Ectodermal cell (in vitro differentiated cells): ENCODE data around the gene TIGAR.

ENCODE experiments used
- H3K27ac ChIP-seq: 2 replicates; pipeline ENCODE4 v1.7.0; 2013; ENCODE audit warnings: mild to moderate bottlenecking, low read depth, low read length; ENCODE audit not compliant: insufficient read depth, poor library complexity, severe bottlenecking
- H3K27me3 ChIP-seq: 2 replicates; pipeline ENCODE4 v1.7.0; 2013; ENCODE audit warnings: mild to moderate bottlenecking, low read length; ENCODE audit not compliant: insufficient read depth, control insufficient read depth, poor library complexity, severe bottlenecking
- H3K36me3 ChIP-seq: one replicate; pipeline ENCODE4 v1.7.0; 2013; ENCODE audit warnings: low read length; ENCODE audit not compliant: control insufficient read depth, insufficient read depth
- H3K4me1 ChIP-seq: one replicate; pipeline ENCODE4 v1.7.0; 2013; ENCODE audit warnings: low read length; ENCODE audit not compliant: control insufficient read depth, insufficient read depth
- H3K4me3 ChIP-seq: 2 replicates; pipeline ENCODE4 v1.7.0; 2013; ENCODE audit warnings: low read depth, low read length, control low read depth; ENCODE audit not compliant: insufficient read depth
- H3K9me3 ChIP-seq: 2 replicates; pipeline ENCODE4 v1.7.0; 2013; ENCODE audit warnings: mild to moderate bottlenecking, low read length, moderate library complexity; ENCODE audit not compliant: control insufficient read depth
- WGBS, 2 experiments: methylation state at CpG; one replicate each; pipeline ENCODE4 v1.1.7; 2013; ENCODE audit warnings: missing lambda C conversion rate in 2 of 2; 5-methylcytosine and 5-hydroxymethylcytosine counted together

TIGAR gene

GRCh38 chr12:4292341-4293073 lies 28.5 kb upstream of the TIGAR start:
- peaks cover 29% of the 10 kb centered on the region for H3K4me1 ChIP-seq
- 93 to 95% methylated on average over 16 of the region's 16 CpGs for WGBS, 2 experiments
- no peaks in the 10 kb centered on the region for H3K9me3 ChIP-seq
- no peak overlapping the region for H3K27ac ChIP-seq
- peaks cover 38% of the 10 kb centered on the region for H3K36me3 ChIP-seq
- no peaks in the 10 kb centered on the region for H3K27me3 ChIP-seq
- no peak overlapping the region for H3K4me3 ChIP-seq

GRCh38 chr12:4293299-4293965 lies 27.6 kb upstream of the TIGAR start:
- H3K27ac ChIP-seq = peak overlapping the region; percentile 76
- peaks cover 25% of the 10 kb centered on the region for H3K4me1 ChIP-seq
- H3K9me3 ChIP-seq = no peaks in the 10 kb centered on the region
- whole genome bisulfite sequencing, 2 experiments = 91 to 94% methylated on average over 14 of the region's 14 CpGs
- H3K4me3 ChIP-seq = no peak overlapping the region
- H3K36me3 ChIP-seq = peaks cover 37% of the 10 kb centered on the region
- H3K27me3 ChIP-seq = no peaks in the 10 kb centered on the region

- Histone ChIP-seq H3K27ac (peak overlapping the region; percentile 76), H3K4me1 (peaks cover 25% of the 10 kb centered on the region), H3K36me3 (peaks cover 34% of the 10 kb centered on the region), H3K4me3 (no peak overlapping the region), H3K9me3 (no peaks in the 10 kb centered on the region), H3K27me3 (no peaks in the 10 kb centered on the region)
- 55 to 56% methylated on average over 16 of the region's 16 CpGs for WGBS, 2 experiments
Measured at GRCh38 chr12:4293966-4294505, 27.0 kb upstream of the TIGAR start.

GRCh38 chr12:4296751-4297150 lies 24.3 kb upstream of the TIGAR start:
- Histone ChIP-seq H3K4me1 (peaks cover 19% of the 10 kb centered on the region), H3K27ac (no peak overlapping the region), H3K9me3 (no peaks in the 10 kb centered on the region), H3K27me3 (no peaks in the 10 kb centered on the region), H3K4me3 (no peak overlapping the region), H3K36me3 (peaks cover 27% of the 10 kb centered on the region)
- WGBS, 2 experiments = 94 to 97% methylated on average over 6 of the region's 6 CpGs

GRCh38 chr12:4297617-4298016 lies 23.4 kb upstream of the TIGAR start:
- H3K36me3 ChIP-seq = peaks cover 33% of the 10 kb centered on the region
- H3K9me3 ChIP-seq = no peaks in the 10 kb centered on the region
- no peak overlapping the region for H3K27ac ChIP-seq
- peaks cover 14% of the 10 kb centered on the region for H3K4me1 ChIP-seq
- no peak overlapping the region for H3K4me3 ChIP-seq
- H3K27me3 ChIP-seq = no peaks in the 10 kb centered on the region
- 92 to 93% methylated on average over 13 of the region's 13 CpGs for WGBS, 2 experiments

- 90 to 93% methylated on average over 5 of the region's 5 CpGs for WGBS, 2 experiments
- Histone ChIP-seq H3K36me3 (peaks cover 34% of the 10 kb centered on the region), H3K27me3 (no peaks in the 10 kb centered on the region), H3K9me3 (no peaks in the 10 kb centered on the region), H3K4me3 (no peak overlapping the region), H3K27ac (no peak overlapping the region), H3K4me1 (no peaks in the 10 kb centered on the region)
Measured at GRCh38 chr12:4300883-4301282, 20.1 kb upstream of the TIGAR start.

- WGBS, 2 experiments = 92 to 95% methylated on average over 11 of the region's 11 CpGs
- H3K36me3 ChIP-seq = peaks cover 31% of the 10 kb centered on the region
- no peaks in the 10 kb centered on the region for H3K9me3 ChIP-seq
- H3K4me3 ChIP-seq = no peak overlapping the region
- peaks cover 7% of the 10 kb centered on the region for H3K4me1 ChIP-seq
- no peaks in the 10 kb centered on the region for H3K27me3 ChIP-seq
- no peak overlapping the region for H3K27ac ChIP-seq
Measured at GRCh38 chr12:4301932-4302501, 19.0 kb upstream of the TIGAR start.

GRCh38 chr12:4302881-4303280 lies 18.1 kb upstream of the TIGAR start:
- Histone ChIP-seq H3K9me3 (no peaks in the 10 kb centered on the region), H3K4me3 (no peak overlapping the region), H3K27ac (no peak overlapping the region), H3K27me3 (no peaks in the 10 kb centered on the region), H3K36me3 (peaks cover 30% of the 10 kb centered on the region), H3K4me1 (peaks cover 12% of the 10 kb centered on the region)
- WGBS, 2 experiments = 96 to 98% methylated on average over 8 of the region's 8 CpGs

- H3K4me3 ChIP-seq = no peak overlapping the region
- H3K27ac ChIP-seq = no peak overlapping the region
- WGBS, 2 experiments = 93 to 94% methylated on average over 3 of the region's 3 CpGs
- peaks cover 26% of the 10 kb centered on the region for H3K36me3 ChIP-seq
- H3K27me3 ChIP-seq = no peaks in the 10 kb centered on the region
- H3K4me1 ChIP-seq = peaks cover 20% of the 10 kb centered on the region
- no peaks in the 10 kb centered on the region for H3K9me3 ChIP-seq
Measured at GRCh38 chr12:4303750-4304149, 17.3 kb upstream of the TIGAR start.
